GM19438 (cell line): Measurements from ENCODE around the gene CCDC144A.
"Not testable (repeated sequence)": the region's sequence is repeated elsewhere in the genome, so short reads cannot be mapped to it uniquely, and the experiment has no call there.

Experiments
- ATAC-seq: cut with Tn5 transposase; IDR thresholded peaks from one replicate; pipeline ENCODE4 v1.9.1; 2021; ENCODE audit warnings: low read depth; ENCODE audit not compliant: unreplicated experiment

CCDC144A gene, protein sequence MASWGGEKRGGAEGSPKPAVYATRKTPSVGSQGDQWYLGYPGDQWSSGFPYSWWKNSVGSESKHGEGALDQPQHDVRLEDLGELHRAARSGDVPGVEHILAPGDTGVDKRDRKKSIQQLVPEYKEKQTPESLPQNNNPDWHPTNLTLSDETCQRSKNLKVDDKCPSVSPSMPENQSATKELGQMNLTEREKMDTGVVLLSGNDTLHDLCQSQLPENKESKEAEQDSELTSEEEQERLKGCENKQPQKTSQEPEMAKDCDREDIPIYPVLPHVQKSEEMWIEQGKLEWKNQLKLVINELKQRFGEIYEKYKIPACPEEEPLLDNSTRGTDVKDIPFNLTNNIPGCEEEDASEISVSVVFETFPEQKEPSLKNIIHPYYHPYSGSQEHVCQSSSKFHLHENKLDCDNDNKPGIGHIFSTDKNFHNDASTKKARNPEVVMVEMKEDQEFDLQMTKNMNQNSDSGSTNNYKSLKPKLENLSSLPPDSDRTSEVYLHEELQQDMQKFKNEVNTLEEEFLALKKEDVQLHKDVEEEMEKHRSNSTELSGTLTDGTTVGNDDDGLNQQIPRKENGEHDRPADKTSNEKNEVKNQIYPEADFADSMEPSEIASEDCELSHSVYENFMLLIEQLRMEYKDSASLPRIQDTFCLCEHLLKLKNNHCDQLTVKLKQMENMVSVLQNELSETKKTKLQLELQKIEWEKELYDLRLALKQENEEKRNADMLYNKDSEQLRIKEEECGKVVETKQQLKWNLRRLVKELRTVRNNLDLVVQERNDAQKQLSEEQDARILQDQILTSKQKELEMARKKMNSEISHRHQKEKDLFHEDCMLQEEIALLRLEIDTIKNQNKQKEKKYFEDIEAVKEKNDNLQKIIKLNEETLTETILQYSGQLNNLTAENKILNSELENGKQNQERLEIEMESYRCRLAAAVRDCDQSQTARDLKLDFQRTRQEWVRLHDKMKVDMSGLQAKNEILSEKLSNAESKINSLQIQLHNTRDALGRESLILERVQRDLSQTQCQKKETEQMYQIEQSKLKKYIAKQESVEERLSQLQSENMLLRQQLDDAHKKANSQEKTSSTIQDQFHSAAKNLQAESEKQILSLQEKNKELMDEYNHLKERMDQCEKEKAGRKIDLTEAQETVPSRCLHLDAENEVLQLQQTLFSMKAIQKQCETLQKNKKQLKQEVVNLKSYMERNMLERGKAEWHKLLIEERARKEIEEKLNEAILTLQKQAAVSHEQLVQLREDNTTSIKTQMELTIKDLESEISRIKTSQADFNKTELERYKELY (N-terminal part only)

DNA sequence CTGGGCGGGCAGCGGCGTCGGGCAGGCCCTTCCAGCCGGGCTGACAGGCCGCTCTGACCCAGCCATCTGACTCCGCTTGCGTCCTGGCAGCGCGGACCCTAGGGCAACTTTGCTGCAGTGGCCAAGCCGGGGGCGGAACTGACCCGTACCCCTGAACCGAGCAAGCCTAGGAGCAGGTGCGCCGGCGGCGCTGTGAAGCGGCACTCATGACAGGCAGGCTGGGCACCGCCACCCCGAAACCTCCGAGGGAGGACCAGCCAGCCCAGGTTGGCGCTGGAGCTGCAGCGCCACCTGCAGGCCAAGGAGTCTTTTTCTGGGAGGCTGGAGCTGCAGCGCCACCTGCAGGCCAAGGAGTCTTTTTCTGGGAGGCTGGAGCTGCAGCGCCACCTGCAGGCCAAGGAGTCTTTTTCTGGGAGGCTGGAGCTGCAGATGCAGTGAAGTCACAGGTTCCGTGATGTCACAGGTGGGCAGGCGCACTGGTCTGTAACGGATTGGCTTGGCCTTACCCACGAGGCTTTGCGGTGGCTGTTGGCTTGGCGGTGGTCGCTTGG lies at the start of gene CCDC144A:
Gene CCDC144A (plus strand): TSS at position 511 of the 551 bp plus-strand sequence. CDS start 160 bp downstream, outside the sequence.
- ATAC-seq: not testable (repeated sequence)

DNA sequence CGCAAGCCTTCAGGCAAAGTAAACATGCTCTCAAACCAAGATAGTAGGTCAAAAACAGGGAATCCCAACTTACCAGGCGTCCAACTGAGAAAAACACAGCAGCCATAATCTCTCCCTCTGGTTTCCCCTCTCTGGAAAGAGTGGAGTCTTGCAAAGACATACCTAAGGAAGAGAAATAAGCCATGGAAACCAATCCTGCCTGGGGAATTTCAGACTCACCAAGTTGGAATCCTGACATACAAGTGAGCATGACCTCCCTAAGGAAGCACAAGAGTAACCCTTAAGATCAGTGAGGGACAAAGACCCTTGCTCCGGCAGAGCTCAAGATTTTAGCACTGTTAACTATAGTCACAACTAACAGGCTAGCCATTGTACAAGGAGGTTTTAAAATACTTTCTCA lies 40.5 kb upstream of the CCDC144A start:
- ATAC-seq: no peak

- no peak for ATAC-seq
Observed at GRCh38 chr17:16652252-16652651, 37.8 kb upstream of the CCDC144A start.

- ATAC-seq: no peak
Observed at GRCh38 chr17:16652847-16653366, 37.1 kb upstream of the CCDC144A start.

DNA sequence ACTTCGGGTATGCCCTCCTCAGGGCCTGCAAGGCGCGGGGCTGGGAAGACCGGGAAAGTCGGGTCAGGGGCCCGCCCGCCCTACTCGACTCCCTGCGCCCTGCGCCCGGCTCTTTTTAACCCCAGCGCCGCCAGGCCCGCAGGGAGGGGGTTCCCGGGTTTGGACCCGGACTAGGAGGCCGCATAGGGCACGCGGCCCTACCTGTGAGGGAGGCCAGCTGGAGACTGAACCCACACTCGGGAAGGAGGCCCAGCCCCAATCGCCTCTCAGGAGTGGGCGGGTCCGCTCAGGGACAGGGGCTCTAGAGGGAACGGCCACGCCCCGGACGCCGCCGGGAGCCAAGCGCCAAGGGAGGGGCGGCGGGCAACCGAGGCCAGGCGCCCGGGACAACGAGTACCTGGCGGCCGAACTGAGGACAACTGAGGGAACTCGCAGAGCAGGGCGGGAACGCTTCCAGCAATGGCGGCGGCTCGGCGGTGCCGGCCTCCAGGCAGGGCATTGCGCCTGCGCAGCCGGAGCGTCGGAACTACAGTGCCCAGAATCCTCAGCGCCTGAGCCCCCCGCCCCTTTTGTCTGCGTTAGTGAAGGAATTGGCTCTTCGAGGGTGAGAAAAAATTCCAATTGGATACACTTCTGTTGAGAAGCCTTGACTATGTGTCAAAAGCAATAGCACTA lies 36.5 kb upstream of the CCDC144A start, which contains the start of gene ZNF624:
Gene ZNF624 (minus strand): TSS at position 484 of the 675 bp plus-strand sequence.
- ATAC-seq: peak; percentile 86

DNA sequence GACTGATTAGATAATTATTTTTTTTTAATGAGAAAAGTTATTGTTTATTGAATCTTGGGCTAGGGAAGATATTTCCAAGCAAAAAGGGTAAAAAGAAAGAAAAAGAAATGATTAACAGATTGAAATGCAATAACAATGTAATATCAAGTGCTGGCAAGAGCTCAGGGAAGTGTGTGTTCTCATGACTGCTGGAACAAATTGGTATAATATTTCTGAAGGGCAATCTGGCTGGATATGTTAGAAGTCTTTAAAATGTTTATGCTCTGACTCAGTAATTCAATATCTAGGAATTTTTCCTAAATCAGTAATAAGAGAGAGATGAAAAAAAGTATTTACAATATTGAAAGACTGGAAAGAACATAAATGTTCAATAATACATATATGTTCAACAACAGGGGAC lies 28.8 kb upstream of the CCDC144A start:
- no peak for ATAC-seq

DNA sequence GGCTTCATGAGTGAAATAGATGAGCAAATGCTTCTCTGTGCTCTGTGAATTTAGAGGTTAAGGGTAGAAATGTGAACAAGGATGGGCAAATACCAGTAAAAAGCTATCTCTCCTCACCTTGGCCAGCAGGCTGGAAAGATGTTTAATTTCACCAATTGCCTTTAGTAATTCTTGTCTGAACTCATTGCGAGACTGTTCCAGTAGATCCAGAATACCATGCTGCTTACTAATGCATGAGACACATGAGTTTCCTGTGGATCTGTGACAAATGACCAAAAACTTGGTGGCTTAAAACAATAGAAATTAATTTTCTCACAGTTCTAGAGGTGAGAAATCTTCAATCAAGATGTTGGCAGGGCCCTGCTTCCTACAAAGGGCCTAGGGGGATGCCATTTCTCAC lies 27.1 kb upstream of the CCDC144A start:
- no peak for ATAC-seq

- not testable (repeated sequence) for ATAC-seq
Observed at GRCh38 chr17:16666553-16666906, 23.5 kb upstream of the CCDC144A start.

DNA sequence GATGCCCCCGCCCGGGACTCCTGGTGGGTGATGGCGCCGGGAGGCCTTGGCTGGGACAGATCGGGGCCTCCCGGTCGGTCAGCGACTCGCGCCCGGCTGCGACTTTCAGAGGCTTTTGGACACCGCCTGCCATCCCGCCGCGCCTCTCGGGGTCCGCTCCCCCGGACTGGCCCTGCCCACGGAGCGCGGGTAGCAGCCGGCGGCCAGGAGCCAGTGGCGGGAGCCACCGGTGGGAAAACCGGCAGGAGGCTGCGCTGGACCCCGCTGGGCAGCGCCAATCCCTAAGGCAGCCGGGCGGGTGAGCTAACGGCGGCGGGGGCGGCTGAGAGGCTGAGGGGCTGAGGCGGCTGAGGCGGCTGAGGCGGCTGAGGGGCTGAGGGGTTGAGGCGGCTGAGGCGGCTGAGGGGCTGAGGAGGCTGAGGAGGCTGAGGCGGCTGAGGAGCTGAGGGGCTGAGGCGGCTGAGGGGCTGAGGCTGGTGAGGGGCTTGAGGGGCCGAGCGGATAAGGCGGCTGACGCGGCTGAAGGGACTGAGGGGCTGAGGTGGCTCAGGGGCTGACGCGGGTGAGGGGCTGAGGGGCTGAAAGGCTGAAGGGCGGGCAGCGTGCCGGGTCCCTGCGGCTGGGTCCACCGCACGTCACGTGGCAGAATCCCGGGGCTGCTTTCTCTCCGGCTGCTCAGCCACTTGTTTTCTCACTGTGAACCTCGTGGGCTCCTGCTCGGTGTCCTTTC lies 23.0 kb upstream of the CCDC144A start:
- not testable (repeated sequence) for ATAC-seq

- no peak for ATAC-seq
Observed at GRCh38 chr17:16676676-16677268, 13.3 kb upstream of the CCDC144A start.

- not testable (repeated sequence) for ATAC-seq
Observed at GRCh38 chr17:16683290-16684138, 6.5 kb upstream of the CCDC144A start.

- not testable (repeated sequence) for ATAC-seq
Observed at GRCh38 chr17:16686019-16686418, 4.0 kb upstream of the CCDC144A start.

DNA sequence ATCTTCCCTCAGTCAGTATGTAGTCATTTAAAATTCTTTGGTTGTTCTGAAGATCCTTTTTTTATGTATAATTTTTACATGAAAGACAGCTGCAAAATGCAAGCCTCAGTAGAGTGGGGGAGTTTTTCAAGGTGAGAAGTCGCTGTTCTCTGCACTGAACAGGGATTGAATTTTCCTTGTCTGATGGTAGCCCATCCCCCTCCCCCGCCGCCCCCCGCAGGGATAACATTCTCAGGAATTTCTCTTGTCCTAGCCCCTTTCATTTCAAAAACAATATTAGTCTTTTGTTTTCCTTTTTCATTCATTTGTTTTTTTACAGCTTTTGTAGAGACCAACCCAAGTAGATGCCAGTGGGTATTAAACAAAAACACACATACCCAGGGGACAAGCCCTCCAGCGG lies 2.9 kb upstream of the CCDC144A start:
- not testable (repeated sequence) for ATAC-seq

GRCh38 chr17:16690447-16690846 lies 406 bp downstream of the CCDC144A start:
- not testable (repeated sequence) for ATAC-seq

GRCh38 chr17:16697603-16698002 lies 7.6 kb downstream of the CCDC144A start:
- not testable (repeated sequence) for ATAC-seq

- not testable (repeated sequence) for ATAC-seq
Observed at GRCh38 chr17:16745492-16746203, 55.6 kb downstream of the CCDC144A start.

DNA sequence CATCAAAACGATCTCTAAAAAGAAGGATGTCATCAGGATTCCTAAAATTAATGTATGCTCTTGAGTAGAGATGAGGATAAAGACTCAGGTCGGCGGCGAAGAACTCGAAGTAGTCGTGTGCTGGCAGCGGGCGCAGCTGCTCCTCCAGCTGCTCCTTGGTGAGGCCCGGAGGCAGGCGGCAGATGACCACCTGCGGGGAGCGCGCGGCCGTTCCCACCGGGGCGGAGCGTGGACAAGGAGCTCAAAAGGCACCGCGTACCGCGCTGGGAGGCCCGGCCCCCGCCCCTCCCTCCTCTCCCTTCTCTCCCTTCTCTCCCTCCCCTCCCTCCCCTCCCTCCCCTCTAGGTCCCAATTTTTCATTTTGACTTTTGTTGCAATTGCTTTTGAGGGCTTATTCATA lies 56.5 kb downstream of the CCDC144A start:
- ATAC-seq: not testable (repeated sequence)
